COLO829 (cell line): ENCODE results near the gene LRRC8C.
"Not testable (repeated sequence)": the region's sequence is repeated elsewhere in the genome, so short reads cannot be mapped to it uniquely, and the experiment has no call there.

Experiments
- DNase-seq: peaks from one replicate; pipeline ENCODE4 v3.0.0; 2012; ENCODE audit warnings: low spot score

Gene LRRC8C

GRCh38 chr1:89607586-89608318, 25.2 kb upstream of the LRRC8C start:
- DNase-seq, result no peak

- peak; percentile 22 for DNase-seq
These were observed 24.5 kb upstream of the LRRC8C start for GRCh38 chr1:89608319-89608983.

GRCh38 chr1:89608984-89609725, 23.8 kb upstream of the LRRC8C start:
- DNase-seq, result no peak

DNA sequence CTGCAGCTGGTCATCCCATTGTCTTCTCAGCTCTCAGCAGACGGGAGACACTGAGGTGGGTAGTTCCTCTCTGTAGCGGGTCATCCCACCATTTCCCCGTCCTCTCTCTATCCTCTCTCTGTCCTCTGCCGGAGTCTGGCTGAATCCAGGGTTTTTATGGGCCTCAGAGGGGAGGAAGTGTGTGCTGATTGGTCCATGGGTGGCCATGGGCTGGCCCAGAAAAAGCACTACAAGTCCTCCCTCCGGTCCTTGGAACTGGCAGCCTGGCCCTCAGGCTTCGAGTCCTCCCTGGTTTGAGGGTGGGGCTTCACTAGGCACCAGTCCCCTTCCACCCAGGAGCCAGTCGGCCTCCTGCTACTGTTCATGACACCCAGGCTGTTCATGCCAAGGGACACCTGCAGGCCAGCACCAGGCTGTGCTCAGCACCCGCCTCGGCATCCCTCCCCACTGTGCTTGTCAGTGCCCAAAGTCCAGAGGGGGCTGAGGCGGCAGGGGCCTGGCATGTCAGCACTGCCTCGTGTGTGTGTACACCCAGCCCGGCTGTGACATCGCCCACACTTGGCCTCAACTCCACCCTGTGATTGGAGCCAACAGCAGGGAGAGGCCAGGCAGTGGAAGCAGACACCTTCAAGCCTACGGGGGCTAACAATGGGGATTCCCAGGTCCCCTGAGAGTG, 23.0 kb upstream of the LRRC8C start:
- DNase-seq, result no peak

DNA sequence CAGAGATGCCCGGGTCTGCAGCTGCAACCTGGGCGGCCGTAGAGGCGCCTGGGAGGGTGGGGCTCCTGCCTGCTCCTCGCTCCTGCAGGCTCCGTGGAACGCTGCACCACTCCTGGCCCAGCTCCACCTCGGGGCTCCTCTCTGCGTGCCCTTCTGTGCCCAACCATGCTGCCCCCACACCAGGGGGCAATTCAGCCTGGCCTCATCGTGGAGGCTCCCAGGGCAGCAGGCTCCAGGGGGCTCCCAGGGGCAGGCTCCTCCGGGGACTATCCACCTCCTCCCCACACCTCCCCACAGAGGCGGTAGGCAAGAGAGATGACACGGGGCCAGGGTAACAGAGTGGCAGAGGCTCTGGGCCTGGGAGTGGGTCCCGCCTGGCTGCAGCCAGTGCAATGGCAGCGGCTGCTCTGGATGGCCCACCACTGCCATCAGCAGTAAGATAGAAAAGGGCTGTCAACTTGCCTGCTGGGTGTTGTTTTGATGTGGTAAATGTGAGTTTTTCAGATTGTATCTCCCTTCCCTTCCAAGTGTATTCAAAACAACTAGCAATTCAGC, 22.4 kb upstream of the LRRC8C start:
- no peak for DNase-seq

GRCh38 chr1:89611721-89612120, 21.2 kb upstream of the LRRC8C start:
- DNase-seq, result no peak

DNA sequence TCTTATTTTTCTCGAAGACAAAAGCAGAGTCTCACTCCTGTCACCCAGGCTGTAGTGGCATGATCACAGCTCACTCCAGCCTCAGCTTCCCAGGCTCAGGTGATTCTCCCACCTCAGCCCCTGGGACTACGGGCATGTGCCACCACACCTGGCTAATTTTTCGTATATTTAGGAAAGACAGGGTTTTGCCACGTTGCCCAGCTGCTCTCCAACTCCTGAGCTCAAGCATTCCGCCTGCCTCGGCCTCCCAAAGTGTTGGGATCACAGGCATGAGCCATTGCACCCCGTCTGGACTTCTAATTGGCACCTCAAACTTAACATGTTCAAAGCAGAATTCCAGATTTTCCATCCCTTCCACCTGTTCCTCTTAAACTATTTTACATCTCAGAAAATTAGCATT, 19.0 kb upstream of the LRRC8C start:
- no peak for DNase-seq

DNA sequence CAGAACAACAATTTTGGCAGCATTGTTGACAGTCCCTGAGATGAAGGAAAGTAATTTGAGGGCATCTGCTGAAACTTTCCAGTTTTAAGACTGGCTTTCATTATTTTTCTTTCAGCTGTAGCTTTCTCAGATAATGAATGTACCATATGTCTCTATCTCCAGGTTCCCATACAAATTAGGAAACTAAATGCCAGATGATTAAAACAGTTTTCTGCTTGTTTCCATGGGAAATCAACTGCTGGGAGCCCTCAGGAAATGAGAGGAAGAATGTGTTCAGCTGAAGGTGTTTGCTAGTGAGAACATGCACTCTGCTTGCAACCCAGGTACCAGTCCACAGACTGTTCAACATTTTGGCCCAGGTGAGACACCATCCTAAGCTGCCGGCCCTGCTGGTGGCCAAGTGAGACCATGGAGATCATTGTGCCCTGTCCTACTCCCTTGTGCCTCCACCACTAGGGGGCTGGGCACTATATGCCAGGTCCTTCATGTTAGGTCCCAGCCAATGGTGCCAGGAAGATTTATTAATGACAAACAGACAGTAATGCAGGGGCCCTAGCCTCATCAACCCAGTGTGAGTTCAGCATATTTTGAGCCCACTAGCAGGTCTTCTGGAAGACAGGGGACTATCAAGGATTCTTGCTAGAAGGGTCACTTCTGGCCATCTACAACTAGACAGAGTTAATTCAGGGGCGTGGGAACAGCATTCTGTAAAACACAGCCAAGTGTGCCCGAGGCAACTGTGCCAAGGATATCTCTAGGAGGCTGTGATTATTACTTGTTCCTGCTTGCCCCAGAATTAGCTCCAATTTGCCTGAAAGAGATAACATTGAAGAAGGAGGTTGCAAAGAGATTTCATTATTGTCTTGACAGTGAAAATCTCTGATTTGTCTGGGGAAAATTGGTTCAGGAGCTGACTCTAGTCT, 17.0 kb upstream of the LRRC8C start:
- DNase-seq, result no peak

DNA sequence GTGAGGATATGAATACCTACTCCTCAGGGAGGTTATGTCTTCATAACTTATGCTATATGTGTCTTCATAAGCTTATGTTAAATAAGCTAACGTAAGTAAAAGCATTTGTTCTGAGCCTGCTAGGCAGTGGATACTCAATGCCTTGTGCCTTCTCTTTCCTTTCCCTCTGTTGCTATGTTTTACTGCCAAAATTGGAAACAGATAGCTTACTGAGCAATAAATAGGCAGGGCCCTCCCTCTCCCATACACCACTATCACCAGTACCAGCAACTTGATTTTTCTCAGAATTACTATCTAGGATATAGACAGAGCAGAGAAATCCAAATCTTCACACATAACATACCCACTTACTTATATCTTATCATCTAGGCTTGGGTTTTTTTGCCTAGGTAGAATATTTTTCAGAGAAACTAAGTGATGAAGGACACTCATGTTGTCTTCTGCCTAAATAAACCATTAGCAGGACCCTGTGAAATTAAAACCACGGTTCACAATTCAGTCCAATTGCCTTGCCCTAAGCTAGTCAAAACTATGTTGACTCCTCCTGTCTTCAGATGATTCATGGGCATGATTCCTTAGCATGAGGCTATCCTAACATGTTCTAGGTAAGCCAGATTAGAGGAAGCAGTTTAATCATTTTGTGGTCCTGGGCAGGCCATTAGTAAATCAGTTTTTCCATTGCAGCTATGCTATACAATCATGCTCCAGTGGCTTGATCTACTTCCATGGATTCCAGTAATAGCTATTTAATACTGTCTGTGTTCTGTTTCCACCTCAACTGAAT, 15.9 kb upstream of the LRRC8C start:
- DNase-seq, result no peak

DNA sequence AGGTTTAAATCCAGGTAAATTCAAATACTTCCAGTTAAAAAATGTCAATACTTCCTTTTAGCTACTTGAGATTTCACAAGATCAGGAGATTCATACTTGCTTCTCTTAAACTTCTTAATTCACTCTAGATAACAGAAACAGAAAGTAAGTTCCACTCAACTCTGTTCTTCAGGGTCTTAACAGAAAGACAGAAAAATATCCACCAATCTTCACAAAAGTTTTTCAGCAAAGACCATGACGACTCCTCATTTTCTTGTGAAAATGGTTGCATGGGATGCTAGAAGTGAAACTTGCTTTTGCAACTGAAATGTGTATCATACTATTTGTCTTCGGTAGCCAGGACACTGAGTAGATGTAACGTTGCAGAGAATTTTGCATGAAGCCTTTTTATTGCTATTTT, 12.3 kb upstream of the LRRC8C start:
- DNase-seq, result no peak

DNA sequence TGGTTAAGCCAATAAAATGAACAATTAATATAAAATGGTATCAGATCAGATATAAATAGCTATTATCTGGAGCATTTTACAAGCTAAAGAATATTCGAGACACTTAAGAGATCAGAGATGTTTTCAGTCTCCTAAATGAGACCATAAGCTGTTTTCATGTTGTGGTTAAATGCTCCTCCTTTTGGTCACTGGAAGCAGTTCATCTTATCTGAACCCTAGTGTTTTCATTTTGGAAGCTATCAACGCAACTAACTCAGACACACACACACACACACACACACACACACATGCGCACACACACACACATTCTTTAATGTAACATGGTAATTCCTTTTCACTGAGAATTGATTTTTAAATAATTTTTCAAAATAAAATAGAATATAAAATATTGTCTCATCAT, 10.0 kb upstream of the LRRC8C start:
- DNase-seq, result no peak

DNA sequence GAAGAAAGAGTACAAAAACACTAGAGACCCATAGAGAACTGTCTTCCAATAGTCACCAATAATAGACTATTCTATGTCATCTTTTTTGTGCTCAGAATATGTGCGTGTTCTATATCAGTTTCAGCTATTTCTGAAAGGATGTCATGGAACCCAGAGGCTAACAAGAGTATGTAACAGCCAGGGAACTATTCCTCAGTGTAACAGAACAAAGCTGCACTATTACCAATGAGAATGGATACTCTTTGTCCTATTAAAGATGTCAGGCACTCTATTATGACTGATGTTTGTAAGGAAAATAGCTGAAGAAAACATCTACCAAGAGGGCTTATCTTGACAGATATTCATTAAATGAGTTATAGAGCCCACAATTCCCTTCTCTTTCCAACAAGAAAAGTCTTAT, 8.6 kb upstream of the LRRC8C start:
- DNase-seq, result no peak

- DNase-seq, result no peak
These were observed 8.1 kb upstream of the LRRC8C start for GRCh38 chr1:89624715-89625323.

- peak; percentile 23 for DNase-seq
These were observed 5.3 kb upstream of the LRRC8C start for GRCh38 chr1:89627596-89627962.

DNA sequence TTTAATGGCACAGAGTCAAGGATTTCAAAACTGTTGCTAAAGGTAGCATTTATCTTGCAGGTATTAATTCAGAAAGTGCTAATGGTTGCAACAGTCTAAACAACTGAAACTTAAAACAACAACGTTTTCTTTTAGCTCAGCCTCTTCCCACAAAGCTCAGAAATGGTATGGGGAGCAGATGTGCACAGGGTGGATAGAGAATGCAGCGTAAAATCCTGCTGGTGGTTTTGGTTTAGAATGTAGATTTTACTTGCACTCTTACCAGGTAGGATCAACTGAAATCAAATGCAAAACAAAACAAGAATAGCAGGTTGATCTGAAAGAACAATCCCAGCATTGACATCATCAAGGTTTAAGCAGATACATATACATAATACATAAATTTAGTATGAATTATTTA, 3.8 kb upstream of the LRRC8C start:
- DNase-seq, result no peak

GRCh38 chr1:89629600-89629999, 3.3 kb upstream of the LRRC8C start:
- not testable (repeated sequence) for DNase-seq

GRCh38 chr1:89630048-89630447, 2.9 kb upstream of the LRRC8C start:
- DNase-seq, result no peak

DNA sequence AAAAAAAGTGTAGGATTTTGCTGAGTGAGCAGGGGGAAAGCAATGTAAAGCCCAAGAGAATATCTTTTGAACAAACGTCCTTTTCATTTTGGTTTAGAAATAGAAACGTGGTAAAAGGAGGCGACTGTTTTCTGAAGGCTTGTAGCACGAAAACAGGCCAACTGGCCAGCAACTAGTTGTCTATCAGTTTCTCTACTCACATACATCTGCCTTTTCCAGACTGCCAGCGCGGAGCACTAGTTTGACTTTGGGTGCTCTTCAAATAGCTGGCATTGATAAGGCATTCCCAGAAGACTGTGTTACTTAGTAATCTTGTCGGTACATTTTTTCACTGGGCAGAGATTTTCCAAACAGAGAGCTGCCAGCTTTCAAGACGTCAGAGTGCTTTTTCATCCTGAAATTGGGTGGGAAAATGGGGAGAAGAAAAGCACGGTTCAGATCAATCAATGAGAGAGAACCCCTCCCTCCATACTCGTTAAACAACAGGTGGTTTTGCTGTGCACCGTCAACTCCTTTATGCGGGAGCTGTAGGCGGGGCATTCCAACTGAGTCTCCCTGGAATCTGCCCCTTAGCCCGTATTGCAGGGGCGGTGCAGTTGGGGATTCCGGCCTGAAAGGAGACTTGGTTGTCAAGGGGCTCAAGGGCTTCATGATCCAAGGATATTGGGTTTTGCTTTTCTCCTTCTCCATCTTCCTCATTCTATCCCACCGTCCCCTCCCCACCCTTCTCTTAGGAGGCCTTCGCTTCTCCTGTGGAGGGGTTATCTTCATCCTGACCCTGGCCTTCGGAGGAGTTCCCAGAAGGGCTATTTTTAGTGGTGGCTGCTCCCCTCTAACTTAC, 884 bp upstream of the LRRC8C start:
- peak; percentile 20 for DNase-seq

DNA sequence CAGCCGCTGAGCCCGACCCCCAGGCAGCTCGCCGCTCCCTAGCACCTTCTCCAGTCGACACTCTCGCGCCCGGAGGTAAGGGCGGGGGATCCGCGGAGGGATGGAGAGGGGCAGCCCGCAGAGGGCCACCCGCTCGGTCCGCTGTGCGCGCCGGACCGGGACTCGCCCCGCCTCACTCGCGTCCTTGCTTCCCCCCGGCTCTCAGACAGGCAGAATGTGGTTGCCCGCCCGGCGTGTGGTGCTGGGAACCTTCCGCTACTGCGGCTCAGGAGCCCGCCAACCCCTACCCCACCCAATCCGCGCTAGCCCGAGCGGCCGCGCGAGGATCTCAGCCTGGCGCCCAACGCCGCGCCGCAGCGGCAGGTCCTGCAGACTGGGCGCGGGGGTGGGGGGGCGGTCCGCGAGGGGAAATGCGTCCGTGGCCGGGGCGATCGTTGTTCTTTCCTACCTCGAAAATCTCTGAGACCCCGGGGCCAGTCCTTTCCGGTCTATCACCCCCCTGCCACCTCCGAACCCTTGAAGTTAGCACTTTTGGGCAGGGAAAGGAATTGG, 404 bp downstream of the LRRC8C start:
- DNase-seq, result no peak
